ENCODE results near the gene PLXDC1. TPM values are rescaled to one million over a fixed set of nuclear protein-coding genes. Genes with fewer than 3 reads are reported as not detected.

PLXDC1 gene
- total RNA-seq, 2 donors from 2014 or later = 7.5 to 11.7 TPM

GRCh38 chr17:39193346-39193745 is 41.9 kb upstream of the PLXDC1 start:
- H3K4me3 Mint-ChIP-seq = no peak overlapping the region
- no peaks in the 10 kb centered on the region for H3K9me3 ChIP-seq (ENCODE audit: control insufficient read depth, low read length, poor library complexity, severe bottlenecking)
- H3K27ac Mint-ChIP-seq = peak overlapping the region; percentile 89
- H3K27me3 Mint-ChIP-seq = no peaks in the 10 kb centered on the region
- DNase-seq (no peak), ATAC-seq (no peak)
- peaks cover 25% of the 10 kb centered on the region for H3K4me1 Mint-ChIP-seq
- H3K36me3 Mint-ChIP-seq (ENCODE audit: low read depth) = peaks cover 3% of the 10 kb centered on the region

DNA sequence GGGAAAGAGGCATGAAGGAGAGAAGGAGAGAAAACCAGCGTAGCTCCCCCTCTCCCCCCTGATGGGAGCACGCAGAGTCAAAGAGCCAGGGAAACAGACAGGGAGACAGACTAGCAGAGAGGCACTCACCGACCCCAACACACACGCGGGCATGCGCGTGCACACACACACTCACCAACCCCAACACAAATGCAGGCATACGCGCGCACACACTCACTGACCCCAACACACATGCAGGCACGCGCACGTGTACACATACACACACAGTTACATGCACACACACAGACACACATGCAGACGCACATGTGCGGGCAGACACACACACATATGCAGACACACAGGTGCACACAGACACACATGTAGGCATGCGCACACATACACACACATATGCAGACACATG is 41.5 kb upstream of the PLXDC1 start:
- no peak overlapping the region for H3K4me3 Mint-ChIP-seq
- ATAC-seq = no peak
- no peaks in the 10 kb centered on the region for H3K9me3 ChIP-seq (ENCODE audit: control insufficient read depth, low read length, poor library complexity, severe bottlenecking)
- H3K27me3 Mint-ChIP-seq = no peaks in the 10 kb centered on the region
- no peak for DNase-seq
- H3K27ac Mint-ChIP-seq = peak overlapping the region; percentile 78
- H3K4me1 Mint-ChIP-seq = peaks cover 22% of the 10 kb centered on the region
- peaks cover 3% of the 10 kb centered on the region for H3K36me3 Mint-ChIP-seq (ENCODE audit: low read depth)

GRCh38 chr17:39191750-39192510 is 40.5 kb upstream of the PLXDC1 start:
- peaks cover 22% of the 10 kb centered on the region for H3K4me1 Mint-ChIP-seq
- ATAC-seq (no peak), DNase-seq (no peak)
- no peaks in the 10 kb centered on the region for H3K9me3 ChIP-seq (ENCODE audit: control insufficient read depth, low read length, poor library complexity, severe bottlenecking)
- H3K4me3 Mint-ChIP-seq = no peak overlapping the region
- H3K36me3 Mint-ChIP-seq (ENCODE audit: low read depth) = peaks cover 3% of the 10 kb centered on the region
- H3K27me3 Mint-ChIP-seq = no peaks in the 10 kb centered on the region
- peak overlapping the region; percentile 78 for H3K27ac Mint-ChIP-seq

DNA sequence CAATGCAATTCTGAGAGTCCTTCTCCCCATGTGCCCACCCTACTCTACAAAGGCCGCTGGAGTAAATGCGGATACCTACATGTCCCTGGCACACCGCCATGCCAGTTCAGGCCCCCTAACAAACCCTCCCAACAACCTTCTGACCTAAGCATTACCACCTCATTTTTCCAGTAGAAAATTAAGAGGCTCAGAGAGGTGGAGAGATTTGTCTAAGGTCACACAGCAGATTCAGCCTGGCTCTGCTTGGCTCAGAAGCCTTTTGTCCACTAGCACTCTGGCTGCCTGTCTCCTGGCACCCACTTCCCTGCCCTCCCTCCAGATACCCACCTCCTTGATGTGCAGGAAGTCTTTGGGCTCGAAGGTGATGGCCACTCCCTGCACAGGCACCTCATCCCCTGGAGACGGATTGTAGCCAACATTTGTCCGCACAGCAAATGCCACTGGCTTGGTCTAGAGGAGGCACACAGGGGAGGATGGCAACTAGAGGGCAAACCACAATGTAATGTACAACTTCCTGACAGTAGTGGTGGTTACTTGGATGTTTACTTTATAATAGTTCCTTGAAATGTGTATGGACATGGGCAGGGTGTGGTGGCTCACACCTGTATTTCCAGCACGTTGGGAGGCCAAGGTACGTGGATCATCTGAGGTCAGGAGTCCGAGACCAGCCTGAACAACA is 35.9 kb upstream of the PLXDC1 start:
- no peaks in the 10 kb centered on the region for H3K27me3 Mint-ChIP-seq
- no peaks in the 10 kb centered on the region for H3K9me3 ChIP-seq (ENCODE audit: control insufficient read depth, low read length, poor library complexity, severe bottlenecking)
- peaks cover 9% of the 10 kb centered on the region for H3K36me3 Mint-ChIP-seq (ENCODE audit: low read depth)
- H3K4me1 Mint-ChIP-seq = peaks cover 3% of the 10 kb centered on the region
- no peak overlapping the region for H3K27ac Mint-ChIP-seq
- no peak overlapping the region for H3K4me3 Mint-ChIP-seq
- ATAC-seq = no peak
- no peak for DNase-seq

- no peak for DNase-seq
- peaks cover 8% of the 10 kb centered on the region for H3K36me3 Mint-ChIP-seq (ENCODE audit: low read depth)
- no peak for ATAC-seq
- H3K4me3 Mint-ChIP-seq = no peak overlapping the region
- no peak overlapping the region for H3K27ac Mint-ChIP-seq
- H3K9me3 ChIP-seq (ENCODE audit: control insufficient read depth, low read length, poor library complexity, severe bottlenecking) = no peaks in the 10 kb centered on the region
- H3K4me1 Mint-ChIP-seq = peaks cover 2% of the 10 kb centered on the region
- no peaks in the 10 kb centered on the region for H3K27me3 Mint-ChIP-seq
These were observed 35.1 kb upstream of the PLXDC1 start for GRCh38 chr17:39186481-39187002.

DNA sequence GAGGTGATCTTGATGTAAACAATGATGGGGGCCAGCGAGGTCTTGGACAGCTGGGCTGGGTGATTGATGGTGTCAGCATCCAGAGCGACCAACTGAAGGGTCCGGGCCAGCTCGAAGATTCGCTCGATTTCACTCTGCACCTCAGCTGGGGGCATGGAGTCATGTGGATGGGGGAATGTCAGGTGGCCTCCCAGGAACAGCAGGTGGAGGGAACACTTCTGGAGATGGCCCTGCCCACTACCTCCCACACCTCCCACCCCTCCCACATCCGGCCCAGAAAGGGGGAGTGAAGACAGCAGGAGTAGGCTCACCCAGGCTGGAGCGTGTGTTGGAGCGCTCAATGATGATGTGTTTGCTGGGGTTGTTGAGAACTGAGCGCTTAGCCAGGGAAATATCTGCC is 32.3 kb upstream of the PLXDC1 start:
- Mint-ChIP-seq H3K27ac (no peak overlapping the region), H3K36me3 (ENCODE audit: low read depth) (peaks cover 8% of the 10 kb centered on the region), H3K4me1 (peaks cover 2% of the 10 kb centered on the region), H3K4me3 (no peak overlapping the region), H3K27me3 (no peaks in the 10 kb centered on the region)
- ATAC-seq = no peak
- no peak for DNase-seq
- H3K9me3 ChIP-seq (ENCODE audit: control insufficient read depth, low read length, poor library complexity, severe bottlenecking) = no peaks in the 10 kb centered on the region

DNA sequence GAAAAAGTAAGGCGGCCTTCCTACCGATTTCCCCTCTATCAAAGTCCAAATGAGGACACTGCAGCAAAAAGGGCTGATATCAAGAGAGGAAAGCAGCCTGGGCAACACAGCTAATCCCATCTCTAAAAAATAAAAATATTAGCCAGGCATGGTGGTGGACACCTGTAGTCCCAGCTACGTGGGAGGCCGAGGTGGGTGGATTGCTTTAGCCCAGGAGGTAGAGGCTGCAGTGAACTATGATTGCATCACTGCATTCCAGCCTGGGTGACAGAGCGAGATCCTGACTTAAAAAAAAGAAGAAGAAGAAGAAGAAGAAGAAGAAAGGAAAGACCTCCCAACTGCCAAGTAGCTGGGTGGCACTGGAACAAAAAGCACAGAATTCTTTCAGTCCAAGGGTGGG is 31.6 kb upstream of the PLXDC1 start:
- DNase-seq (no peak), ATAC-seq (no peak)
- no peaks in the 10 kb centered on the region for H3K9me3 ChIP-seq (ENCODE audit: control insufficient read depth, low read length, poor library complexity, severe bottlenecking)
- Mint-ChIP-seq H3K27ac (no peak overlapping the region), H3K27me3 (no peaks in the 10 kb centered on the region), H3K4me1 (peaks cover 2% of the 10 kb centered on the region), H3K36me3 (ENCODE audit: low read depth) (peaks cover 8% of the 10 kb centered on the region), H3K4me3 (no peak overlapping the region)

- Mint-ChIP-seq H3K36me3 (ENCODE audit: low read depth) (peaks cover 10% of the 10 kb centered on the region), H3K27me3 (no peaks in the 10 kb centered on the region), H3K4me1 (peaks cover 4% of the 10 kb centered on the region), H3K27ac (no peak overlapping the region), H3K4me3 (no peak overlapping the region)
- no peaks in the 10 kb centered on the region for H3K9me3 ChIP-seq (ENCODE audit: control insufficient read depth, low read length, poor library complexity, severe bottlenecking)
- ATAC-seq (no peak), DNase-seq (no peak)
These were observed 29.9 kb upstream of the PLXDC1 start for GRCh38 chr17:39181303-39181702.

GRCh38 chr17:39178536-39178935 is 27.1 kb upstream of the PLXDC1 start:
- H3K27me3 Mint-ChIP-seq = no peaks in the 10 kb centered on the region
- no peak overlapping the region for H3K4me3 Mint-ChIP-seq
- ATAC-seq (no peak), DNase-seq (no peak)
- H3K4me1 Mint-ChIP-seq = peaks cover 11% of the 10 kb centered on the region
- no peaks in the 10 kb centered on the region for H3K9me3 ChIP-seq (ENCODE audit: control insufficient read depth, low read length, poor library complexity, severe bottlenecking)
- H3K36me3 Mint-ChIP-seq (ENCODE audit: low read depth) = peaks cover 3% of the 10 kb centered on the region
- H3K27ac Mint-ChIP-seq = peak overlapping the region; percentile 65

GRCh38 chr17:39177256-39177655 is 25.8 kb upstream of the PLXDC1 start:
- Mint-ChIP-seq H3K4me1 (peaks cover 13% of the 10 kb centered on the region), H3K27ac (no peak overlapping the region), H3K36me3 (ENCODE audit: low read depth) (peaks cover 2% of the 10 kb centered on the region), H3K27me3 (no peaks in the 10 kb centered on the region), H3K4me3 (no peak overlapping the region)
- H3K9me3 ChIP-seq (ENCODE audit: control insufficient read depth, low read length, poor library complexity, severe bottlenecking) = no peaks in the 10 kb centered on the region
- ATAC-seq = no peak
- no peak for DNase-seq

DNA sequence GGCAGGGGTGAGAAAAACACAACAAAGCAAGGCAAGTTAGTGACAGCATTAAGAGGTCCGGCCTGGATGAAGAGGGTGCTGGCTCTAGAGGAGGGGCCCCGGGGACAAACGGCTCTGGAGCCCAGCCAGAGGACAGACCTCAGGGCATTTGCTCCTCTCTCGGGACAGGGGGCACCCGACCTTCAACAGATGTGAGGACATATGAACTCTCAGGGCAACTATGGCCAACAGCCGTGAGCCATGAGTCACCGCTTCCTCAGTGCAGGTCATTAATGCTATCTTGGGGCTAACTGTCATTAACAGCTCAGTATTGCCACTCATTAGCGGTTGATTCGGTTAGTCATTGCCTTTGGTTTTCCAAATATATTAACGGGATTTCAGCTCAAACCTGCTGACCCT is 24.3 kb upstream of the PLXDC1 start:
- DNase-seq = no peak
- Mint-ChIP-seq H3K4me3 (no peak overlapping the region), H3K27ac (no peak overlapping the region), H3K4me1 (peaks cover 18% of the 10 kb centered on the region), H3K36me3 (ENCODE audit: low read depth) (peaks cover 2% of the 10 kb centered on the region), H3K27me3 (no peaks in the 10 kb centered on the region)
- ATAC-seq = no peak
- H3K9me3 ChIP-seq (ENCODE audit: control insufficient read depth, low read length, poor library complexity, severe bottlenecking) = no peaks in the 10 kb centered on the region

- peak overlapping the region; percentile 52 for H3K4me3 Mint-ChIP-seq
- H3K36me3 Mint-ChIP-seq (ENCODE audit: low read depth) = peaks cover 2% of the 10 kb centered on the region
- H3K4me1 Mint-ChIP-seq = peaks cover 18% of the 10 kb centered on the region
- H3K27me3 Mint-ChIP-seq = no peaks in the 10 kb centered on the region
- no peak overlapping the region for H3K27ac Mint-ChIP-seq
- DNase-seq (peak; percentile 54 to 71 (median 62)), ATAC-seq (peak; percentile 87)
- H3K9me3 ChIP-seq (ENCODE audit: control insufficient read depth, low read length, poor library complexity, severe bottlenecking) = no peaks in the 10 kb centered on the region
These were observed 23.7 kb upstream of the PLXDC1 start for GRCh38 chr17:39174920-39175694.

All from T-helper 17 cell (primary cell).